Activated T-cell treated with anti-CD3 and anti-CD28 coated beads, Interleukin-2, amount 50 U/mL, for 4 hours (primary cell): ENCODE results near the gene ARHGAP42. TPM values are rescaled to one million over a fixed set of nuclear protein-coding genes. Genes with fewer than 3 reads are reported as not detected.
"Not testable (repeated sequence)": the region's sequence is repeated elsewhere in the genome, so short reads cannot be mapped to it uniquely, and the experiment has no call there.

ENCODE experiments used
- ATAC-seq, 2 donors: fragments of 200-7000 bp; cut with Tn5 transposase; one replicate each; pipeline ENCODE4 v1.10.0; 2021
- DNase-seq: peaks from one replicate; pipeline ENCODE4 v3.0.0-alpha.2; 2020
- H3K27me3 Mint-ChIP-seq: one replicate; pipeline ENCODE4 v1.8.0; 2021; ENCODE audit warnings: low read depth, mixed read lengths
- H3K36me3 Mint-ChIP-seq: one replicate; pipeline ENCODE4 v1.8.0; 2022; ENCODE audit warnings: mixed read lengths; ENCODE audit not compliant: insufficient read depth
- H3K4me1 Mint-ChIP-seq: one replicate; pipeline ENCODE4 v1.8.0; 2021; ENCODE audit warnings: low read depth, mixed read lengths
- H3K4me3 Mint-ChIP-seq: one replicate; pipeline ENCODE4 v1.8.0; 2021; ENCODE audit warnings: mild to moderate bottlenecking, moderate library complexity, mixed read lengths
- H3K9me3 Mint-ChIP-seq: one replicate; pipeline ENCODE4 v1.8.0; 2021; ENCODE audit warnings: mixed read lengths
- total RNA-seq, 3 donors: library from RNA; stranded (reverse); gene quantifications; one replicate each; pipeline ENCODE4 v1.2.1, GENCODE V29; 2021

The ARHGAP42 gene
- total RNA-seq, 3 donors from 2014 or later: 0.11 to 0.35 (median 0.28) TPM

DNA sequence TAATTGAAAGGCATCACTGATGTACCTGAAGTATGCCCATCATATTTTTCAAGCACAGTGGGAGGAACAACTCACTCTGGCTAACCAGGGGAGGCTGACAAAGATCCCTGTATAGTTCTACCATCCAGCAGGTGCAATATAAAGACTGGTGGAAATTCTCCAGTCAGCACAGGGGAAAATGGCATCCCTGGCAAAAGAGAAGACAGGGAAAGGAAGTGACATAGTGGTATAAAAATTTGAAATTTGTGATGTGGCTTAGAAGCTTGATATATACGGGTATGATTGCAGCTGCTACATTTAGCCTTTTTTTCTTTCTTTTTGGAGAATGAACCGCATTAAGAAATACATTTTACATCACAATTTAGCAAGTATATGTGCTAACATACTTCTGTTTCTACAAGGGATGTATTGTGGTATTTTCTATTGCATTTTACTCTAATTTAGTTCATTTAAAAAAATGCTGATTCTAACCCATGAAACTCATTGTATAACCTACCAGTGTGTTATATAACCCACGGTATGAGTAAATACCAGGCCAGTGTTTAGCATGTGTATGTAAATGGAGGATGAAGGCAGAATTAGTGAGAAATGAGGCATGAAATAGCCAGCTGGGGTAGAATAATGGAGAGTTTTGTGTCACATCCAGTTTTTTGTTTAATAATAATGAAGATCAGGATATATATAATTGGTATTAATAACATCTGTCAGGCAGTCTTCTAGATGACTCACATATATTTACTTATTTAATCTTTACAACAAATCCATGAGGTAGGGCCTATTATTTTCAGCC lies 186.1 kb downstream of the ARHGAP42 start:
- H3K4me1 Mint-ChIP-seq: no peaks in the 10 kb centered on the region
- peaks cover 3% of the 10 kb centered on the region for H3K9me3 Mint-ChIP-seq
- H3K36me3 Mint-ChIP-seq: no peaks in the 10 kb centered on the region
- no peak overlapping the region for H3K4me3 Mint-ChIP-seq
- DNase-seq: no peak
- no peaks in the 10 kb centered on the region for H3K27me3 Mint-ChIP-seq
- ATAC-seq: no peak

DNA sequence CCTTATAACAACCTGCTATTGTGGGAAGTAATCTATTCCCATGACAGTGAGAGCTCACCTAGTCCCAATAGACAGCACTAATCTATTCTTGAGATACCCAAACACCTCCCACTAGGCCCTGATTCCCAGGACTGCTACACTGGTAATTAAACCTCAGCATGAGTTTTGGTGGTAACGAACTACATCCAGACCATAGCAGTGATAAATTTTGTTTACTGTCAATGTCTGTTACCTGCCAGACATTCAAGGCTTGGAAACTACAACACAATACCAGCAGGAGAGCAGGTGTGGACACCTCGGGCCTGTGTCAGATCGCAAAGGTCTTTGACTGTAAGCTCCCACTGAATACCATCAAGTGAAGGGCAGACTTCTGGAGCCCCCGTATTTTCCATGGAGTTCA lies 187.1 kb downstream of the ARHGAP42 start:
- no peak overlapping the region for H3K4me3 Mint-ChIP-seq
- no peaks in the 10 kb centered on the region for H3K36me3 Mint-ChIP-seq
- no peaks in the 10 kb centered on the region for H3K4me1 Mint-ChIP-seq
- DNase-seq: no peak
- H3K27me3 Mint-ChIP-seq: no peaks in the 10 kb centered on the region
- ATAC-seq: no peak
- H3K9me3 Mint-ChIP-seq: peaks cover 3% of the 10 kb centered on the region

DNA sequence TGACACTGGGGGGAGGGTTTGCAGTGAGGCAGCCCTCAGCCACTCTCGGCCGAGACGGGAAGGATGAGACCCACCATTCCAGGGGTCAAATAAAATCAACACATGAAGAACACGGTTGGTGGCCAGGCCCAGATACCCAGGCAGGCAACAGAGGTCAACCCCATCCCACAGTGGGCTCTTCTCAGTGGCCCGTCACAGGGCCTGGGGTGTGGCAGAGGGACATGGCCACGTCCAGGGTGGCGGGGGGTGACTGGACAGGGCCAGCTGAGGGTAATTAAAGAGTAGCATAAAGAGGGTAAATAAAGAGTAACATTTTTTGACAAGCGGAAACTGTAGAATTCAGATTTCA lies 188.4 kb downstream of the ARHGAP42 start:
- ATAC-seq: no peak
- Mint-ChIP-seq H3K36me3 (no peaks in the 10 kb centered on the region), H3K9me3 (peaks cover 3% of the 10 kb centered on the region), H3K4me1 (no peaks in the 10 kb centered on the region), H3K27me3 (no peaks in the 10 kb centered on the region), H3K4me3 (no peak overlapping the region)
- no peak for DNase-seq

DNA sequence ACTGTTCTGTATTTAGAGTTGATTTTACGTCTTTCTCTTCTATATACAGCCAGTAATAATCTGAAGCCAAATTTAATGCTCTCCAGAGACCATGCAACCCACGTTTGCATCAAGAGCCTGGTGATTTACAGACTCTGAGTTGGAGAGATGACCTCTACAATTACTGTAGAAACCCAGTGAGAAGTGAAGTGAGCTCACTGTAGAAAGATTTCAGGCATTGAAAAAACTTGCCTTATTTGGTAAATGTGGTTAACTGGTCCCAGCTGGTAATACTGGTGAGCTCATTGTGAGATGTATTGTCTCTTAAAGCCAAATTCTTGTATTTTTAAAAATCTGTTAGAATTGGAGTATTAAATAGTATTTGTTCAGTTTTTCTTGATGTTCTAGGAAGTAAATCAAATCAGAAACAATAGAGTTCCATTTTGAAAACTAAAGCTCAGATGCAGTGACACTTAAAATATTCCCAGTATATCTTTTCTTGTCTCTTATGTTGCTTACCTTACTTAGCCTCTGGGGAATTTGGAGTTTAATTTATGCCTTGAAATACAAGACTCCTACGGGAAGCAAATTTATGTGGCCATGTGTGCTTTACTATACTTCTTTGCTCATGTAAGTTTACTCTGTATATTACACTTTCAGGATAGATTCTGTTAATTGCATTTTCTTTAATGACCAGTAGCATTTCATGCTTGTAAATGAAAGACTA lies 189.9 kb downstream of the ARHGAP42 start:
- Mint-ChIP-seq H3K4me1 (no peaks in the 10 kb centered on the region), H3K27me3 (no peaks in the 10 kb centered on the region), H3K4me3 (no peak overlapping the region), H3K36me3 (no peaks in the 10 kb centered on the region), H3K9me3 (peaks cover 14% of the 10 kb centered on the region)
- ATAC-seq: no peak
- no peak for DNase-seq

DNA sequence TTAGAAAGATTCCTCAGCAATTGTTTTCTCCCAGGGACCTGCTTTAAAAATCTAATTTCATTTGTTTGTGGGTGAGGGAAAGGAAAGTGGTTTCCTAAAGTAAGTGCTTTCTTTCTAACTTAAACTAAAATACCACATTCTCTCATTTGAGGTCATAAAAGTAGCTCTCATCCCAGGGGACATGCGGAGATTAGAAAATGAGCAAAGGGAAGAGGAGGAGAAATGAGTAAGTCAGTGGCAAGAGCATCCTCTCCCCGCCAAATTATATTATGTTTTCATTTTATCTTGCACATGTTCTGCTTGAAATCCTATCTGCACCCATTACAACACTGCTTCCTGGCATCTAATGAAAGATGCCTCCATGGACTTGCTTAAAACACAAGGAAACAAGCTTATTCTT lies 191.4 kb downstream of the ARHGAP42 start:
- H3K4me1 Mint-ChIP-seq: no peaks in the 10 kb centered on the region
- DNase-seq: no peak
- no peaks in the 10 kb centered on the region for H3K36me3 Mint-ChIP-seq
- no peak overlapping the region for H3K4me3 Mint-ChIP-seq
- H3K27me3 Mint-ChIP-seq: no peaks in the 10 kb centered on the region
- ATAC-seq: no peak
- H3K9me3 Mint-ChIP-seq: peaks cover 20% of the 10 kb centered on the region

DNA sequence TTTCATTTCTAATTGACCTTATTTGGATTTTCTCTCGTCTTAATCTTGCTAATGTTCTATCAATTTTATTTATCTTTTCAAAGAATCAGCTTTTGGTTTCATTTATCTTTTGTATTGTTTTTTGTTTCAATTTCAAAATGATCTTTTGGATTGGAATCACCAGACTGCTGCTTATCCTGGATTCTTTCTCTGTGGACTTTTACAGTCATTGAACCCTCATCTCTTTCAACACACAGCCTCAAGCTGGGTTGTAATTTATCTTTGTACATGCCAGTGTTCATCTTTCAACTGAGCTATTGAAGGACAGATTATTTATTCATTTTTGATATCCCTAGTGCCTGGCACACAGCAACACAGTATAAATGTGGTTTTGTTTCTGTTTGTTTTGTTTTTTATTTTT lies 195.9 kb downstream of the ARHGAP42 start:
- Mint-ChIP-seq H3K4me3 (no peak overlapping the region), H3K36me3 (no peaks in the 10 kb centered on the region), H3K4me1 (no peaks in the 10 kb centered on the region), H3K27me3 (no peaks in the 10 kb centered on the region), H3K9me3 (peaks cover 20% of the 10 kb centered on the region)
- ATAC-seq (no peak), DNase-seq (no peak)

DNA sequence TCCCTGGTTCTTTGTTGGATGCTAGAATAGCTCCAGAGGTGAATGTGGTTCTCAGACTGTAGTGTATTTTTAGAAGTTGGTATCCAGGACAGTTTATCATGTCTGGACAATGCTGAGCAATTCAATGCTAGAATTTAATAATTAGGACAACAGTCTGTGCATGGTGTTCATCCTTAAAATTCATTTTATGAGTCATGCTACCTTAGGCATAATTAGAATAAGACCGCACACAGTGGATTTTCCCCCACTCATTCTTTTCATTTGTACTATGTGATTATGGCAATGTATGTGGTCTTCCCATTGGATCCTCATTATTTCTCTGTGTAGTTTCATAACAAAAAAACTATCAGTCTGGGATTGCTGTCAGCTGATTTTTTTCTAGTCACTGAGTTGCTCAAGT lies 196.7 kb downstream of the ARHGAP42 start:
- Mint-ChIP-seq H3K9me3 (peaks cover 20% of the 10 kb centered on the region), H3K27me3 (no peaks in the 10 kb centered on the region), H3K4me1 (no peaks in the 10 kb centered on the region), H3K4me3 (no peak overlapping the region), H3K36me3 (no peaks in the 10 kb centered on the region)
- DNase-seq (no peak), ATAC-seq (no peak)

DNA sequence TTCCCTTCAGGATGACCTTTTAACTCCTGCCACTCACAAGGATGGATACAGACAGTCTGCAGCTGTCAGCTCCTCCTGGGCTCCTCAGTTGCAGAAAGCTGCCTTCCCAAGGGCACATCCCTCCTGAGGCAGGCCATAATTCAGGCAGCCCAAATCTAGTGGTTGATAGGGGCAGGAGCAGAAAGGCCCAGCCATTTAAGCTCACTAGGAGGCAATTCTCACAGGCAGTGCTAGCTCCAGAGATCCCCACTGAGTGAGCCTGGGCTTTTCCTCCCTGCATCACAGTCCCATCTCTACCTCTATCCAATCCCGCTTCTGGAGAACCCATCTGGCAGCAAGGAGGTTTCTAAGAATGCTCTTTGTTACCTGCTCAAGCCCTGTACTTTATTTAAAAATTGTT lies 200.6 kb downstream of the ARHGAP42 start:
- peaks cover 5% of the 10 kb centered on the region for H3K9me3 Mint-ChIP-seq
- no peak overlapping the region for H3K4me3 Mint-ChIP-seq
- ATAC-seq: no peak
- DNase-seq: no peak
- H3K36me3 Mint-ChIP-seq: no peaks in the 10 kb centered on the region
- no peaks in the 10 kb centered on the region for H3K27me3 Mint-ChIP-seq
- no peaks in the 10 kb centered on the region for H3K4me1 Mint-ChIP-seq

DNA sequence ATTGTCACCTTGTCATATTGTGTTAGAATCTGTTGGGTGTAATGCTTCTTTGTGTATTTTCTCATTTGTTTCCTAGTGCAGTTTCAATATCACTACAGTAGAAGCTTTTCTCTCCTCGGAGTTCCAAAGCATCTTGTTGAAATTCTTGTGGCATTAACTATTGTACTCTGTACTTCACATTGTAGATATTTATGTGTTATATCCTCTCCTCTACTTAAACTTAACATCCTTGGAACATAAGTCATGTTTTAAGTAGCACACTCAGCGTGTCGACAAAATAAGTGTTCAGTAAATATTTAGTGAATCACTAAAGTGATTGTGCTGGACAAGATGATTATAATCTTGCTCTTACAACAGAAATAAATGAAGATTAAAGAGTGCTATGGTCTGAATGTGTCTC lies 201.7 kb downstream of the ARHGAP42 start:
- Mint-ChIP-seq H3K9me3 (peaks cover 3% of the 10 kb centered on the region), H3K27me3 (no peaks in the 10 kb centered on the region)

DNA sequence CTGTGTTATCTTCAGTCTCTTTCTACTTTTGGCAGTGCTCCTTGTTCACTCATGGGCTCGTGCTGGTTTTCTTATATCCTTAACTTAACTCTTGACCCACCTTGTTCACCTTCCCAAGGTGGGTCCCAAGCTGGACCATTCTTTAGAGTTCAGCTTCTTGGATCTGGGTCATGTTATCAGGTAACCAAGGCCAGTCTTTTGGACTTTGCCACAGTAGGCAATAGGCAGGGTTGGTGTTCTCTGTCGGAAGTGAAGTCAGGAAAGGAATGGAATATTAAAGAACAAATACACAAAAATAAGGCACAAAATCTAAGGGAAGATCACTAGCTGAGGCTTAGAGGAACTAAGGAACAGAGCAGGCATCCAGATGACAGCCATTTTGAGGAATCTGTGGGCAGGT lies 202.7 kb downstream of the ARHGAP42 start:
- no peaks in the 10 kb centered on the region for H3K36me3 Mint-ChIP-seq
- H3K4me1 Mint-ChIP-seq: no peaks in the 10 kb centered on the region
- H3K27me3 Mint-ChIP-seq: no peaks in the 10 kb centered on the region
- peaks cover 3% of the 10 kb centered on the region for H3K9me3 Mint-ChIP-seq
- ATAC-seq: no peak
- DNase-seq: no peak
- H3K4me3 Mint-ChIP-seq: no peak overlapping the region

More for the DNA sequence above, 201.7 kb downstream of the ARHGAP42 start:
- Mint-ChIP-seq H3K4me1 (no peaks in the 10 kb centered on the region), H3K36me3 (no peaks in the 10 kb centered on the region), H3K4me3 (no peak overlapping the region)
- DNase-seq (no peak), ATAC-seq (no peak)

DNA sequence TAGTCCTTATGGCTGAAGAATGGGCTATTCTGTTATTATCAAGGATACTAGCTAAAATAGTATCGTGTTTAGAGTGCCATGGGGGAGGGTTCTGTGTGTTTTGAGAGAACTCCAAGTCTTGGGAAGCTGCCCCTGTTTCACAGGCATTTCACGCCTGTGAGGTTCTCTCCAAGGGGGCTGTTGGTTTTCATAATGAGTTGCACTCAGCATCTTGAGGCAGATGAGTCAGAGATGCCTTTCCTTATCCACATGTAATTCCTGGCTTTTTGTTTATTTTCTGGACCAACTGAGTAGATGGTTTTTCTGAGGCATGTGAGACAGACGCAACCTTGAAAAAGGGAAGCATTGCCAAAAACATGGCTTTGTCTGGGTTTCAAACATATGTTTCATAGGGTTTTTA lies 203.7 kb downstream of the ARHGAP42 start:
- no peak for DNase-seq
- no peak for ATAC-seq
- no peaks in the 10 kb centered on the region for H3K9me3 Mint-ChIP-seq
- H3K36me3 Mint-ChIP-seq: no peaks in the 10 kb centered on the region
- no peaks in the 10 kb centered on the region for H3K4me1 Mint-ChIP-seq
- H3K4me3 Mint-ChIP-seq: no peak overlapping the region
- H3K27me3 Mint-ChIP-seq: no peaks in the 10 kb centered on the region

DNA sequence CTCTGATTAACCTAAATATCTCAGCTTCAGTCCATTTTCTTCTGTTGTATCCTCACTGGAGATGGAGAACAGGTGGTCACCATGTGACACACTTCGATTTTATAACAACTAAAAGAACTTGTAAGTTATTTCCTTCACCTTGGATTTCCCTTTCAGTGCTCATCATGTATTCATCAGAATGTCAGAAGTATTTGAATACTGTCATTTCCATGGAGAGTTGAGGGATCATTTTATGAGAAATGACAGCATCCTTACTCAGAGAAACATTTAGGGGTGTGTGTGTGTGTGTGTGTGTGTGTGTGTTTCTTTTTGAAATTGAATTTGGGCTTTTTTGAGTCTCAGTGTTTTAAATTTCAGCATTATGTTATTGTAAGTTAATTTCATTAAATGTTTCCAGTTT lies 205.8 kb downstream of the ARHGAP42 start:
- no peak for ATAC-seq
- H3K4me1 Mint-ChIP-seq: no peaks in the 10 kb centered on the region
- no peaks in the 10 kb centered on the region for H3K36me3 Mint-ChIP-seq
- no peaks in the 10 kb centered on the region for H3K27me3 Mint-ChIP-seq
- no peak for DNase-seq
- no peaks in the 10 kb centered on the region for H3K9me3 Mint-ChIP-seq
- no peak overlapping the region for H3K4me3 Mint-ChIP-seq

DNA sequence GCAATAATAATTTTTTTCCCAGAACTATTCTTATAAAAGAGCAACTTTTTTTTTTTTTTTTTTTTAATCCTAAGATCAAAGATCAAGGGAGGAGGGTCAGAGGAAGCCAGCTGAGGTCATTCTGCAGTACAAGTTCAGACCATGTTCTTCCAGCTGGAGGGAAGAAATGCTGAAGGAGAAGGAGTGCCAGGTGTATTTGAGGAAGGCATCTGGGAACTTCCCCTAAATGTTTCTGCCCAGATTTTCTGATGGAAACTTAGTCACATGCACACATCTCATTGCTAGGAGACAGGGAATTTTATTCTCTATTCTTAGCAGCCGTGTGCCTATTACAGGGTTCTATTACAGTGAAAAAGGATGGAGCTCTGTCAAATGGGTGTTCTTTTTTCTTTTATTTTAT lies 208.4 kb downstream of the ARHGAP42 start:
- Mint-ChIP-seq H3K27me3 (no peaks in the 10 kb centered on the region), H3K36me3 (no peaks in the 10 kb centered on the region), H3K4me1 (no peaks in the 10 kb centered on the region), H3K9me3 (peaks cover 13% of the 10 kb centered on the region), H3K4me3 (no peak overlapping the region)
- no peak for DNase-seq
- no peak for ATAC-seq

DNA sequence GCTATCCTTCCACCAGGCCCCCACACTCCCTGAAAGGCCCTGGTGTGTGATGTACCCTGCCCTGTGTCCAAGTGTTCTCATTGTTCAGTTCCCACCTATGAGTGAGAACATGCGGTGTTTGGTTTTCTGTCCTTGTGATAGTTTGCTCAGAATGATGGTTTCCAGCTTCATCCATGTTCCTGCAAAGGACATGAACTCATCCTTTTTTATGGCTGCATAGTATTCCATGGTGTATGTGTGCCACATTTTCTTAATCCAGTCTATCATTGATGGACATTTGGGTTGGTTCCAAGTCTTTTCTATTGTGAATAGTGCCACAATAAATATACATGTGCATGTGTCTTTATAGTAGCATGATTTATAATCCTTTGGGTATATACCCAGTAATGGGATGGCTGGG lies 208.9 kb downstream of the ARHGAP42 start:
- peaks cover 13% of the 10 kb centered on the region for H3K9me3 Mint-ChIP-seq
- H3K4me3 Mint-ChIP-seq, DNase-seq, ATAC-seq, H3K36me3 Mint-ChIP-seq, H3K27me3 Mint-ChIP-seq, H3K4me1 Mint-ChIP-seq: not testable (repeated sequence)

DNA sequence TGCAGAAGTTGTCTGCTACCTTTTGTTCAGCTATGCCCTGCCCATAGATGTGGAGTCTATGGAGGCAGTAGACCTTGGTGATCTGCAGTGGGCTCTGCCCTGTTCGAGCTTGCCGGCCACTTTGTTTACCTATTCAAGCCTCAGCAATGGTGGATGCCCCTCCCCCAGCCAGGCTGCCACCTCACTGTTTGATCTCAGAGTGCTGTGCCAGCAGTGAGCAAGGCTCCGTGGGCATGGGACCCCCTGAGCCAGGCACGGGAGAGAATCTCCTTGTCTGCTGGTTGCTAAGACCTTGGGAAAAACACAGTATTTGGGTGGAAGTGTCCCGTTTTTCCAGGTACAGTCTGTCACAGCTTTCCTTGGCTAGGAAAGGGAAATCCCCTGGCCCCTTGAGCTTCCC lies 214.4 kb downstream of the ARHGAP42 start:
- not testable (repeated sequence) for H3K4me1 Mint-ChIP-seq, DNase-seq, H3K27me3 Mint-ChIP-seq, ATAC-seq, H3K36me3 Mint-ChIP-seq, H3K4me3 Mint-ChIP-seq
- H3K9me3 Mint-ChIP-seq: peaks cover 15% of the 10 kb centered on the region
